Liver (tissue), 3 donors: ENCODE measurements around the gene SLCO2A1.

Experiments
- ATF3 ChIP-seq: IDR thresholded peaks from 2 replicates; pipeline ENCODE4 v1.6.1; 2016; ENCODE audit warnings: antibody characterized with exemption
- CTCF ChIP-seq: fragments of 150-350 bp; IDR thresholded peaks from 2 replicates; pipeline ENCODE4 v1.5.1; 2017; ENCODE audit warnings: improper control_type of control experiment, low read depth, low read length; ENCODE audit not compliant: missing input control
- donor health status: healthy.
- donor health status: healthy.

GRCh38 chr3:133994166-133994890 is 35.4 kb downstream of the SLCO2A1 start:
- no peak for TF ChIP-seq CTCF
- TF ChIP-seq ATF3, result no peak
